Fibroblast of peridontal ligament (primary cell): ENCODE measurements around the gene CORT.
A peak's percentile ranks its signal among the peaks of the same experiment; 100 is the strongest.
"Not testable (repeated sequence)": the region's sequence is repeated elsewhere in the genome, so short reads cannot be mapped to it uniquely, and the experiment has no call there.

Experiments
- DNase-seq: peaks from one replicate; pipeline ENCODE4 v3.0.0-alpha.2; 2010; ENCODE audit errors: extremely low read depth

Gene CORT

GRCh38 chr1:10449751-10450150, at the start of gene CORT:
CORT (plus strand) TSS chr1:10450031; CDS start chr1:10450224, 193 bp downstream.
- peak; percentile 49 for DNase-seq

GRCh38 chr1:10401281-10401680, 48.5 kb upstream of the CORT start:
- DNase-seq: peak; percentile 32

- no peak for DNase-seq
Measured at GRCh38 chr1:10402729-10403274, 47.0 kb upstream of the CORT start.

- DNase-seq: no peak
Measured at GRCh38 chr1:10407201-10407600, 42.6 kb upstream of the CORT start.

GRCh38 chr1:10415211-10415930, 34.5 kb upstream of the CORT start:
- DNase-seq: peak; percentile 78

- not testable (repeated sequence) for DNase-seq
Measured at GRCh38 chr1:10415967-10416366, 33.9 kb upstream of the CORT start.

- DNase-seq: not testable (repeated sequence)
Measured at GRCh38 chr1:10418741-10419140, 31.1 kb upstream of the CORT start.

- DNase-seq: no peak
Measured at GRCh38 chr1:10419351-10419750, 30.5 kb upstream of the CORT start.

GRCh38 chr1:10421637-10422036, 28.2 kb upstream of the CORT start:
- no peak for DNase-seq

- peak; percentile 55 for DNase-seq
Measured at GRCh38 chr1:10424034-10424433, 25.8 kb upstream of the CORT start.

GRCh38 chr1:10424651-10425050, 25.2 kb upstream of the CORT start:
- DNase-seq: no peak

GRCh38 chr1:10425826-10426534, 23.9 kb upstream of the CORT start:
- not testable (repeated sequence) for DNase-seq

- not testable (repeated sequence) for DNase-seq
Measured at GRCh38 chr1:10426535-10426848, 23.3 kb upstream of the CORT start.

- no peak for DNase-seq
Measured at GRCh38 chr1:10428984-10429383, 20.8 kb upstream of the CORT start.

- DNase-seq: no peak
Measured at GRCh38 chr1:10429868-10430215, 20.0 kb upstream of the CORT start.

GRCh38 chr1:10430216-10431069, 19.4 kb upstream of the CORT start, which contains the start of gene CENPS:
CENPS (plus strand) TSS chr1:10430433; CDS start chr1:10430518, 85 bp downstream.
- DNase-seq: peak; percentile 79

- DNase-seq: peak; percentile 51
Measured at GRCh38 chr1:10431070-10431730, 18.6 kb upstream of the CORT start.

GRCh38 chr1:10432910-10433700, 16.7 kb upstream of the CORT start:
- no peak for DNase-seq

GRCh38 chr1:10433790-10434189, 16.0 kb upstream of the CORT start:
- no peak for DNase-seq

- DNase-seq: no peak
Measured at GRCh38 chr1:10434590-10434989, 15.2 kb upstream of the CORT start.

- no peak for DNase-seq
Measured at GRCh38 chr1:10437052-10437451, 12.8 kb upstream of the CORT start.
